Left hindlimb (tissue), 1 donor: ENCODE measurements around the gene ABR.
"Not testable (repeated sequence)": the region's sequence is repeated elsewhere in the genome, so short reads cannot be mapped to it uniquely, and the experiment has no call there.

Experiments used
- DNase-seq: peaks from one replicate; pipeline ENCODE4 v3.0.0-alpha.2; 2018

Gene ABR

GRCh38 chr17:1094591-1094990, 85.2 kb downstream of the ABR start:
- no peak for DNase-seq

- DNase-seq = no peak
These were observed 87.9 kb downstream of the ABR start for GRCh38 chr17:1091900-1092299.

GRCh38 chr17:1091190-1091534, 88.6 kb downstream of the ABR start:
- DNase-seq = no peak

- no peak for DNase-seq
These were observed 89.2 kb downstream of the ABR start for GRCh38 chr17:1090465-1091189.

GRCh38 chr17:1089915-1090314, 89.9 kb downstream of the ABR start:
- DNase-seq = peak; percentile 68

GRCh38 chr17:1087381-1088241, 92.2 kb downstream of the ABR start:
- DNase-seq = peak; percentile 71

GRCh38 chr17:1083451-1084187, 96.2 kb downstream of the ABR start:
- DNase-seq = no peak

- DNase-seq = no peak
These were observed 97.2 kb downstream of the ABR start for GRCh38 chr17:1082579-1082978.

GRCh38 chr17:1078831-1079561, 100.8 kb downstream of the ABR start:
- DNase-seq = peak; percentile 55

GRCh38 chr17:1077986-1078711, 101.6 kb downstream of the ABR start:
- DNase-seq = no peak

- no peak for DNase-seq
These were observed 102.2 kb downstream of the ABR start for GRCh38 chr17:1077581-1077985.

- DNase-seq = no peak
These were observed 102.8 kb downstream of the ABR start for GRCh38 chr17:1076982-1077302.

GRCh38 chr17:1076299-1076981, 103.3 kb downstream of the ABR start:
- DNase-seq = no peak

GRCh38 chr17:1074886-1075605, 104.7 kb downstream of the ABR start:
- no peak for DNase-seq

- not testable (repeated sequence) for DNase-seq
These were observed 105.7 kb downstream of the ABR start for GRCh38 chr17:1073963-1074625.

- DNase-seq = peak; percentile 45
These were observed 106.4 kb downstream of the ABR start for GRCh38 chr17:1073241-1073962.

- no peak for DNase-seq
These were observed 107.2 kb downstream of the ABR start for GRCh38 chr17:1072551-1072961.

GRCh38 chr17:1071103-1071825, 108.5 kb downstream of the ABR start:
- no peak for DNase-seq

GRCh38 chr17:1070411-1070810, 109.4 kb downstream of the ABR start:
- no peak for DNase-seq
